ENCODE data around the gene TMEM130. TPM values are rescaled to one million over a fixed set of nuclear protein-coding genes. Genes with fewer than 3 reads are reported as not detected.

TMEM130 gene
- total RNA-seq, 2 experiments from 2014 or later, result not detected

DNA sequence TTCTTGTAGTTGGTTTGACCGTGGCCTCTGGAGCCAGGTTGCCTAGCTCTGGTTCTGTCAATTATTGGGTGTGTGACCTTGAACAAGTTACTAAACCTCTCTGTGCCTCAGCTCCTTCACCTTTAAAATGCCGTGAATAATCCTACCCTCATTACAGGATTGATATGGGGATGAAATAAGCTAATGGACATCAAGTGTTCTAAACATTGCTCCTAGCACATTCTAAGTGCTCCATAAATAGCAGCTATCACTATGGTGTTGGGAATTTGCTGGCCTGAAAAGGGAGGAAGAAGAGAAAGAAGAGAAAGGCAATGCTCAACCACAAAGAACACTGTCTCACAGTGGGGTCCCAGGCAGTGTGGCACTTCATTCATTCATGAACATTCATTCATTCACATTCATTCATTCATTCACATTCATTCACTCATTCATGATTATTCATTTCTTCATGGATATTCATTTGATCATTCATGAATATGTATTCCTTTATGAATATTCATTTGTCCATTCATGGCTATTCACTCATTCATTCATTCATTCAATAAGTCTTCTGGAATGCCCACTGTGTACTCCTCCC is 38.8 kb downstream of the TMEM130 start:
- H3K27me3 Mint-ChIP-seq, result no peaks in the 10 kb centered on the region
- H3K36me3 Mint-ChIP-seq, result no peaks in the 10 kb centered on the region
- ATAC-seq (no peak), DNase-seq (no peak)
- no peak overlapping the region for H3K4me3 Mint-ChIP-seq
- no peak overlapping the region for H3K27ac Mint-ChIP-seq
- H3K4me1 Mint-ChIP-seq, result no peaks in the 10 kb centered on the region
- CTCF ChIA-PET, result interaction anchor here (0.8 to 3.3 kb wide), 5 partner anchors 10 to 396 kb away, joined by 3 to 28 read pairs (median 4); no protein-coding TSS in a partner anchor
- no peaks in the 10 kb centered on the region for H3K9me3 Mint-ChIP-seq (ENCODE audit: low read depth)

DNA sequence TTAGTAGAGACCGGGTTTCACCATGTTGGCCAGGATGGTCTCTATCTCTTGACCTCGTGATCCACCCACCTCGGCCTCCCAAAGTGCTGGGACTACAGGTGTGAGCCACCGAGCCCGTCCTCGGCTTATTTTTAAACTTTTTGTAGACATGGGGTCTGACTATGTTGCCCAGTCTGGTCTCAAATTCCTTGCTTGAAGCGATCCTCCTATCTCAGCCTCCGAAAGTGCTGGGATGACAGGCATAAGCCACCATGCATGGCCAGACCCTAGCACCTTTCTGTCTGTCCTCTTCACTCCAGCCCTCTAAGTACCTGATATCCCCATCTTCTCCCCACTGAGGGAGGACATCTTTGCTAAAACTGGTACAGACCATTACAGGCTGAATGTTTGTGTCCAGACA is 41.4 kb downstream of the TMEM130 start:
- no peak overlapping the region for H3K4me3 Mint-ChIP-seq
- CTCF ChIA-PET, result no interaction called here
- H3K4me1 Mint-ChIP-seq, result no peaks in the 10 kb centered on the region
- H3K9me3 Mint-ChIP-seq (ENCODE audit: low read depth), result no peaks in the 10 kb centered on the region
- DNase-seq, result no peak
- no peak overlapping the region for H3K27ac Mint-ChIP-seq
- H3K36me3 Mint-ChIP-seq, result no peaks in the 10 kb centered on the region
- ATAC-seq, result no peak
- H3K27me3 Mint-ChIP-seq, result no peaks in the 10 kb centered on the region

DNA sequence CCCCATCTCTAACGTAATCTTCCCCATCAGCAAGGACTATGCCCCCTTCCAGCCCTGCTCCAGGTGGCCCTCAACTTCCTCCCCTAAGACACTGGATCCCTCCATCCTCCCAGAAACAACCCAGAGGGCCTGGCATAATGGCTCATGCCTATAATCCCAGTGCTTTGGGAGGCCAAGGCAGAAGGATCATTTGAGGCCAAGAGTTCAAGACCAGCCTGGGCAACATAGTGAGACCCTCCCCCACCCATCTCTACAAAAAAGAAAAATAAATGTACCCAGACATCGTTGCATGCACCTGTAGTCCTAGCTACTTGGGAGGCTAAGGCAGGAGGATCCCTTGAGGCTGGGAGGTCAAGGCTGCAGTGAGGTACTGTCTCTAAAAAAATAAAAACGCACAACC is 42.6 kb downstream of the TMEM130 start:
- no peaks in the 10 kb centered on the region for H3K36me3 Mint-ChIP-seq
- DNase-seq, result no peak
- H3K4me1 Mint-ChIP-seq, result no peaks in the 10 kb centered on the region
- no peak for ATAC-seq
- no peaks in the 10 kb centered on the region for H3K9me3 Mint-ChIP-seq (ENCODE audit: low read depth)
- H3K27ac Mint-ChIP-seq, result no peak overlapping the region
- no peaks in the 10 kb centered on the region for H3K27me3 Mint-ChIP-seq
- CTCF ChIA-PET, result no interaction called here
- H3K4me3 Mint-ChIP-seq, result no peak overlapping the region

DNA sequence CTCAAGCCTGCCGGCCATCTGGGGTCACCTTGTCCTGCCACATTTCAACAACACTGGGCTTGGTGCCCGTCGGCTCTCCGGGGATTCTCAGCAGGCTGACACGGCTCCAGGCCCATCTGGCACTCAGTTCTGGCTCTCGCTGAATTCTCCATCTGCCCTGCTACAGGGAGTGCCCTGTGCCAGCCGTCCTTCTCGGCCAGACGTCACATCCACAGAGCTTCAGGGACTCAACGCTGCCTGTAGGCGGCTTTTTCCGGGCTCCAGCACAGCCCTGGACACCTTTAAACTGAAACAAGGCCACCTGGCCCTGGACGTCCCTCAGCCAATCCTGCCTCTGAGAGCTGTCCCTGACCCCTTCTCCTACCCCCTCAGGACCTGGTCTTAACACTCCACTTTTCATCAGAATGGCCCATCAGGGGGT is 43.0 kb downstream of the TMEM130 start:
- Mint-ChIP-seq H3K27me3 (no peaks in the 10 kb centered on the region), H3K36me3 (no peaks in the 10 kb centered on the region), H3K9me3 (ENCODE audit: low read depth) (no peaks in the 10 kb centered on the region), H3K4me3 (no peak overlapping the region), H3K4me1 (no peaks in the 10 kb centered on the region), H3K27ac (no peak overlapping the region)
- no peak for DNase-seq
- CTCF ChIA-PET, result no interaction called here
- ATAC-seq, result no peak

DNA sequence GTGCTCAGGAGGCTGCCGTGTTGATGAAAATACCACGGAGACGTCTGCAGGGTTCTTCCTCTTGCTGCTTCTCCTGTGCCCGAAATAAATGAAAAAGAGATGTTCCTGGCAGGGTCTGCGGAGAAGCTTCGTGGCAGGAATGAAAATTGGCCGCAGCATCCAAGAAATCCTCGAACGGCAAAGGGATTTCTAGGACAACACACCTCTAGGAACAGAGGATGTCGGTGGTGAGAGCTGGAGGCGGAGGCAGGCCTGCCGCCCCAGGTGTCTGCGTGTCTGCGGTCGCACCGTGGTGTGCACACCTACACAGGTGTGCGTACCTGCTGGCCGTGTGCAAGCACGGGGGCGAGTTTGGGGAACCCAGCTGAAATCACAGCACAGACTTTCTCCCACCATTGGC is 43.4 kb downstream of the TMEM130 start:
- H3K27ac Mint-ChIP-seq, result no peak overlapping the region
- DNase-seq (no peak), ATAC-seq (no peak)
- H3K36me3 Mint-ChIP-seq, result no peaks in the 10 kb centered on the region
- H3K9me3 Mint-ChIP-seq (ENCODE audit: low read depth), result no peaks in the 10 kb centered on the region
- no peaks in the 10 kb centered on the region for H3K27me3 Mint-ChIP-seq
- H3K4me3 Mint-ChIP-seq, result no peak overlapping the region
- no peaks in the 10 kb centered on the region for H3K4me1 Mint-ChIP-seq
- CTCF ChIA-PET, result no interaction called here

DNA sequence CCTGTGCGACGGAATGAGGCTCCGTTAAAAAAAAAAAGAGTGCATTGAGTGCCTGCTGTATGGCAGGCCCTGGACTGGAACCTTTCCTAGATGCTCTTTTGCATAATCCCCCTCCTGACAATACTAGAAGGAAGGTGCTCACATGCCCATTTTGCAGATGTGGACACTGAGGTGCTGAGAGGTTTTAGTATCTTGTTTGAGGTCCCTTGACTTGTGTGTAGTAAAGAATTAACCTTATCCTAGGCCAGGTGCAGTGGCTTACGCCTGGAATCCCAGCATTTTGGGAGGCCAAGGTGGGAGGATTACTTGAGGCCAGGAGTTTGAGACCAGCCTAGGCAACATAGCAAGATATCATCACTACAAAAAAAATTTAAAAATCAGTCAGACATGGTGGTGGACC is 46.6 kb downstream of the TMEM130 start:
- Mint-ChIP-seq H3K27ac (no peak overlapping the region), H3K9me3 (ENCODE audit: low read depth) (no peaks in the 10 kb centered on the region), H3K4me1 (no peaks in the 10 kb centered on the region), H3K4me3 (no peak overlapping the region), H3K27me3 (no peaks in the 10 kb centered on the region), H3K36me3 (no peaks in the 10 kb centered on the region)
- CTCF ChIA-PET, result no interaction called here
- ATAC-seq (no peak), DNase-seq (no peak)

DNA sequence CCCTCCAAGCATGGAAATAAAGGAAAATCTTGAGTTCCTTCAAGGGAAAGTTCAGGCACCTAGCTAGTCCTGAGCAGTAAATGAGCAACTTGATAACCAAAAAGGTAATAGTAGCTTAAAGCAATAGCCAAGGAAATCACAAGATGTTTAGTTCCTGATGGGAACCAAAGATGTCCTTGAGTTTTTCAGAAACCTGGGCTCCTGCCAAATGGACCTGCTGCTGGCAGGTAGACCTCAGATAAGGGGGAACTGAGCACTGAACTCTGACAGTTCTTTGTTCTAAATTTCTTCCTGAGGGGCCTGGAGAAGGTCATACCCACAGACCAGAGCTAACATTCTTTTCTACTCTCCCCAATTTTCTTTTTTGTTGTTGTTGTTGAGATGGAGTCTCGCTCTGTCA is 48.5 kb downstream of the TMEM130 start:
- Mint-ChIP-seq H3K9me3 (ENCODE audit: low read depth) (no peaks in the 10 kb centered on the region), H3K4me1 (no peaks in the 10 kb centered on the region), H3K27ac (no peak overlapping the region), H3K36me3 (no peaks in the 10 kb centered on the region), H3K27me3 (no peaks in the 10 kb centered on the region), H3K4me3 (no peak overlapping the region)
- DNase-seq (no peak), ATAC-seq (no peak)
- CTCF ChIA-PET, result no interaction called here

DNA sequence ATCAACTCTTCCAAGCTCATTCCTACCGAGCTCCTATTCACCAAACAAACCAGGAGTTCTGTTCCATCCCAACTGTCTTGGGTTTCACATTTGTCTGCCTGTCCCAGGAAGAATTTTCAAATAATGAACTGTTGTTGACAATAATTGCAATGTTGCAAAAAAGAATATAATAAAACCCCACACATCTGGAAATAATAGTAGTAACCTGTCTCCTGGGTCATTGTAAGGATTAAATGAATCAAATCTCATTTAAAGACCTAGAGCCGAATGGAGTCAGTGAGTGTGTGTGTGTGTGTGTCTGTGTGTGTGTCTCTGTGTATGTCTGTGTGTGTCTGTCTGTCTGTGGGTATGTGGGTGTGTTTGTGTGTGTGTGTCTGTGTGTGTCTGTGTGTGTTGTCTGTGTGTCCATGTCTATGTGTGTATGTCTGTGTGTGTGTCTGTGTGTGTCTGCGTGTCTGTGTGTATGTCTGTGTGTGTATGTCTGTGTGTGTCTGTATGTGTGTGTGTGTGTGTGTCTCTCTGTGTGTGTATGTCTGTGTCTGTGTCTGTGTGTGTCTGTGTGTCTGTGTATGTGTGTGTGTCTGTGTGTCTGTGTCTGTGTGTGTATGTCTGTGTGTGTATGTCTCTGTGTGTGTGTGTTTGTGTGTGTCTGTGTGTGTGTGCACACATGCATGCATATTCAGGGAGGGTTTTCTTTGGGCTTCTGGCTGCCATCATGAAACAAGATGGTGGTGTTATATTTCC is 52.7 kb downstream of the TMEM130 start:
- Mint-ChIP-seq H3K36me3 (no peaks in the 10 kb centered on the region), H3K27ac (no peak overlapping the region), H3K27me3 (no peaks in the 10 kb centered on the region), H3K4me1 (no peaks in the 10 kb centered on the region), H3K9me3 (ENCODE audit: low read depth) (no peaks in the 10 kb centered on the region), H3K4me3 (no peak overlapping the region)
- no peak for ATAC-seq
- CTCF ChIA-PET, result no interaction called here
- DNase-seq, result no peak

DNA sequence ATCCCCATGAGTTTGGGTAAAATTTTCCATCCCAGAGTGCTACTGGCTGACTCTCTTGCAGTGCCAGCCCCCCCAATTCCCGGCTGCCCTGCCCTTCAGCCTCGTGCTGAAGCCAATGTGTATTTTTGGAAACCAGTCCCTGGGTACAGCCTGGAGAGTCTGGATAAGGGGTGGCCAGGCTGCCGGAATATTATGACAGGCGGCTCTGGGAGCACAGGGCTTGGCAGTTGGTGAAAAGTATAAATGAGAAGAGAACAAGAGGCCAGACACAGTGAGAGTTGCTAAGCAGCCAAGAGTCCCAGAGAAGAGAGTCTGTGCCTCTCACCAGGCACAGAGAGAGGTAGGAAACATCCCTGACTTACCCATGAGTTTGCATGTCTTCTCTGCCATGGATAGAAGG is 53.6 kb downstream of the TMEM130 start:
- Mint-ChIP-seq H3K4me1 (no peaks in the 10 kb centered on the region), H3K4me3 (no peak overlapping the region), H3K36me3 (peaks cover under 1% of the 10 kb centered on the region), H3K27me3 (no peaks in the 10 kb centered on the region), H3K27ac (no peak overlapping the region), H3K9me3 (ENCODE audit: low read depth) (peaks cover 2% of the 10 kb centered on the region)
- CTCF ChIA-PET, result no interaction called here
- no peak for DNase-seq
- no peak for ATAC-seq

DNA sequence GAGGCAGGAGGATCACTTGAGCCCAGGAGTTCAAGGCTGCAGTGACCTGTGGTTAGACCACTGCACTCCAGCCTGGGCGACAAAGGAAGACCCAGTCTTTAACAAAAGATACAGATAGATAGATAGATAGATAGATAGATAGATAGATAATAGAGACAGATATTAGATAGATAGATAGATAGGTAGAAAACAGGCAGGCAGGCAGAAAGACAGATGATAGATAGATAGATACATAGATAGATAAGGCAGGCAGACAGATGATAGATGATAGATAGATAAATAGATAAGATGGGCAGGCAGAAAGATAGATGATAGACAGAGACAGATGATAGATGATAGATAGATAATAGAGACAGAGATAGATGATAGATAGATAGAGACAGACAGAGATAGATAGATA is 54.5 kb downstream of the TMEM130 start:
- ATAC-seq, result no peak
- no peak for DNase-seq
- H3K4me1 Mint-ChIP-seq, result no peaks in the 10 kb centered on the region
- H3K27me3 Mint-ChIP-seq, result no peaks in the 10 kb centered on the region
- CTCF ChIA-PET, result no interaction called here
- peaks cover 4% of the 10 kb centered on the region for H3K36me3 Mint-ChIP-seq
- H3K4me3 Mint-ChIP-seq, result no peak overlapping the region
- H3K27ac Mint-ChIP-seq, result no peak overlapping the region
- H3K9me3 Mint-ChIP-seq (ENCODE audit: low read depth), result peaks cover 5% of the 10 kb centered on the region

DNA sequence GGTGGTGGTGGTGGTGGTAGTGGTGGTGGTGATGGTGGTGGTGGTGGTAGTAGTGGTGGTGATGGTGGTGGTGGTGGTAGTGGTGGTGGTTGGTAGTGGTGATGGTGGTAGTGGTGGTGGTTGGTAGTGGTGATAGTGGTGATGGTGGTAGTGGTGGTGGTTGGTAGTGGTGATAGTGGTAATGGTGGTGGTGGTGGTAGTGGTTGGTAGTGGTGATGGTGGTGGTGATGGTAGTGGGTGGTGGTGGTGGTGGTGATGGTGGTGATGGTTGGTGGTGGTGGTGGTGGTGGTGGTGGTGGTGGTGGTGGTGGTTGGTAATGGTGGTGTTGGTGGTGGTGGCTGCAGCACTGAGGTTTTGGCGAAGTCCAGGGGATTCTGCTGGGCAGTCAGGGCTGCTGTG is 58.5 kb downstream of the TMEM130 start:
- Mint-ChIP-seq H3K9me3 (ENCODE audit: low read depth) (peaks cover 5% of the 10 kb centered on the region), H3K27me3 (no peaks in the 10 kb centered on the region), H3K27ac (no peak overlapping the region), H3K4me1 (no peaks in the 10 kb centered on the region), H3K4me3 (no peak overlapping the region), H3K36me3 (peaks cover 4% of the 10 kb centered on the region)
- ATAC-seq (no peak), DNase-seq (no peak)
- CTCF ChIA-PET, result no interaction called here

DNA sequence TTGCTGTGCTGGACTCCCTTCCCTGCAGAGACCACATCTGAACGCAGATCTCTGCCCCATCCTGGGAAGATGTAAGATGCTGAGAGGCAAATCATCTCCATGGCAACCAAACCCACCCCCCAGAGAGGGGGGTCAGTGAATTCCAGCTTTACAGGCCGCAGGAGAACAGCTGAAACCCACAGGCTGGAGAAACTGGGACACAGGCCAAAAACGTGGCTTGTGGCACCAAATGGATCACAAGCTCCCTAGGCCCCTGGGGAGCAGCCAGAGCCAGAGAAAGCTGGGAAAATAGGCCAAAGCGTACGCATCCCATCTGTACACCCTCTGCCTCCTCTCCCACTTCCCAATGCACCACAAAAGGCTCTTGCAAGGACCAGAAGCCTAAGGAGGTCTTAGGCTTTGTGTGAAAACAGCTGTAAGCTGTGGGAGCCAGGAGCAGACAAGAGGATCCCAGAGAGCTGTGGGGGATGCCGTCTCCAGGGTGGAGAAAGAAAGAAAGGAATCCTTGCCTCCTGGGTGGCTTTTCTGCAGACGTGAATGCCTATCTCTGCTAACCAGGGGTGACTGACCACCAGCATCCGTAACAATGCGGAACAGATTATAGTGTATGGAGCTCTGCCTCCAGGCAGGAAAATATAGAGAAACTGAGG is 59.5 kb downstream of the TMEM130 start:
- Mint-ChIP-seq H3K27ac (no peak overlapping the region), H3K27me3 (no peaks in the 10 kb centered on the region), H3K4me1 (no peaks in the 10 kb centered on the region), H3K36me3 (peaks cover 4% of the 10 kb centered on the region), H3K9me3 (ENCODE audit: low read depth) (peaks cover 5% of the 10 kb centered on the region), H3K4me3 (no peak overlapping the region)
- CTCF ChIA-PET, result no interaction called here
- DNase-seq (no peak), ATAC-seq (no peak)

DNA sequence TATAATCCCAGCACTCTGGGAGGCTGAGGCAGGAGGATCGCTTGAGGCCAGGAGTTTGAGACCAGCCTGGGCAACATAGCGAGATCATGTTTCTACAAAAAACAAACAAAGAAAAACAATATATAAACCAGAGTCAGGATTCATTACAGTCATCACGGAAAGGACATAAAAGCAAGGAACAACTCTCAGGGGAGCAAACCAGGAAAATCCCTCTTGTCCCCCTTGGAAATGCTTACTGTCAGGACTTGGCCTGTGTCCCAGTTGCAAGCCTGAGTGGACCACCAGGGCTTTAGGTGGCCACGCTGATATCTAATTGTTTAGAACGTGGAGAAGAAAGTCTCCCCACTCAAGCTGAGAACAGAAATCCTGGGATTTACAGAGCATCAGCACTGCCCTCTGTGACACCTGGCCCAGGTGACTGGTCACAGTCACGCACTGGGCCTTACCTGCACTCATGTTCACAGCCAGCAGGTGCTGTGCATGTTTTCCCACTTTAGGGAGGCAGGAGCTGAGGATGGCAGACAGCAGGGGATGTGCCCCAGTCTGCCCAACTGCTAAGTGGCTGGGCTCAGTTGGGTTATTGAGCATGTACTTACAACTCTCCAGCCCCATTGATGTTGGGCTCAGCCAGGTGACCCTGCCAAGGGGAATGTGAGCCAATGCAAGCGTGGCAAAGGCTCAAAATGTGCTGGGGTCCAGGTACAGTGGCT is 60.9 kb downstream of the TMEM130 start:
- no peak overlapping the region for H3K4me3 Mint-ChIP-seq
- no peak for DNase-seq
- H3K4me1 Mint-ChIP-seq, result no peaks in the 10 kb centered on the region
- H3K27me3 Mint-ChIP-seq, result no peaks in the 10 kb centered on the region
- H3K27ac Mint-ChIP-seq, result no peak overlapping the region
- no peak for ATAC-seq
- CTCF ChIA-PET, result no interaction called here
- H3K36me3 Mint-ChIP-seq, result peaks cover 4% of the 10 kb centered on the region
- peaks cover 5% of the 10 kb centered on the region for H3K9me3 Mint-ChIP-seq (ENCODE audit: low read depth)
